Caco-2 (cell line): Measurements from ENCODE around the gene ACYP2. TPM values are rescaled to one million over a fixed set of nuclear protein-coding genes. Genes with fewer than 3 reads are reported as not detected.
"Not testable (repeated sequence)": the region's sequence is repeated elsewhere in the genome, so short reads cannot be mapped to it uniquely, and the experiment has no call there.

ENCODE experiments used
- BruUV-seq: library from RNA; stranded (reverse); fragments of 400-500 nt; replicated peaks from 2 replicates; lab custom pipeline; 2021; lab: Mats Ljungman, UMichigan
- CTCF ChIA-PET: fragments of 300-600 bp; sonication (Branson Sonifier 250); formaldehyde crosslinking; loops from one replicate; lab custom pipeline; 2022; ENCODE audit warnings: antibody characterized with exemption; lab: Charles Lee
- POLR2A ChIA-PET: fragments of 300-600 bp; sonication (Branson Sonifier 250); formaldehyde crosslinking; loops from one replicate; lab custom pipeline; 2022; ENCODE audit warnings: antibody characterized with exemption; lab: Charles Lee
- DNase-seq, 2 experiments: peaks; one replicate each; pipeline versions ENCODE4 v3.0.0 to v3.0.0-alpha.2; 2020 to 2022
- H3K27me3 ChIP-seq: replicated peaks from 2 replicates; pipeline ENCODE4 v1.6.0; 2011; ENCODE audit warnings: low read length; ENCODE audit not compliant: control insufficient read depth, insufficient read depth
- H3K36me3 ChIP-seq: 2 replicates; pipeline ENCODE4 v1.5.1; 2011; ENCODE audit warnings: low read length; ENCODE audit not compliant: control insufficient read depth, insufficient read depth
- H3K4me1 ChIP-seq: fragments of 250-450 bp; sonication (Bioruptor Pico); 2 replicates; pipeline ENCODE4 v1.5.1; 2020; ENCODE audit warnings: mild to moderate bottlenecking
- H3K4me3 ChIP-seq: 2 replicates; pipeline ENCODE4 v1.5.1; 2011; ENCODE audit warnings: low read depth, mild to moderate bottlenecking, control low read depth, low read length
- H3K9me3 ChIP-seq: fragments of 250-450 bp; sonication (Bioruptor Pico); 2 replicates; pipeline ENCODE4 v1.5.1; 2020; ENCODE audit warnings: mild to moderate bottlenecking, moderate library complexity
- H3K27ac Mint-ChIP-seq: one replicate; pipeline ENCODE4 v1.8.0; 2022; ENCODE audit warnings: mixed read lengths; ENCODE audit not compliant: unreplicated experiment
- H3K27me3 Mint-ChIP-seq: one replicate; pipeline ENCODE4 v1.8.0; 2022; ENCODE audit warnings: mixed read lengths; ENCODE audit not compliant: insufficient read depth, unreplicated experiment
- H3K36me3 Mint-ChIP-seq: one replicate; pipeline ENCODE4 v1.8.0; 2022; ENCODE audit warnings: mild to moderate bottlenecking, mixed read lengths; ENCODE audit not compliant: insufficient read depth, unreplicated experiment
- H3K4me1 Mint-ChIP-seq: one replicate; pipeline ENCODE4 v1.8.0; 2022; ENCODE audit warnings: low read depth, mixed read lengths; ENCODE audit not compliant: unreplicated experiment
- H3K4me3 Mint-ChIP-seq: one replicate; pipeline ENCODE4 v1.8.0; 2022; ENCODE audit warnings: mild to moderate bottlenecking, moderate library complexity, mixed read lengths; ENCODE audit not compliant: unreplicated experiment
- H3K9me3 Mint-ChIP-seq: one replicate; pipeline ENCODE4 v1.8.0; 2022; ENCODE audit warnings: mixed read lengths; ENCODE audit not compliant: unreplicated experiment
- intact Hi-C: fragments of 100-400 bp; cut with micrococcal nuclease; formaldehyde crosslinking; loops from one replicate; pipeline ENCODE4 v1.10.0; 2022; ENCODE audit not compliant: unreplicated experiment
- total RNA-seq: library from RNA; stranded (reverse); gene quantifications from 2 replicates; pipeline ENCODE4 v1.2.3, GENCODE V29; 2022
- TF ChIP-seq, protein P1 (sequence below), 2 experiments: fragments of 200-600 bp in 1 of 2; IDR thresholded peaks; 1 replicate in 1 of 2; 2 replicates in 1 of 2; pipeline versions ENCODE4 v1.5.1 to v1.8.0; 2011 to 2022; ENCODE audit warnings: antibody characterized with exemption in 1 of 2, control low read depth in 1 of 2, inconsistent platforms in 1 of 2, low read depth in 1 of 2, low read length in 1 of 2, mild to moderate bottlenecking in 1 of 2, moderate library complexity in 1 of 2; ENCODE audit not compliant: insufficient read depth in 1 of 2, severe bottlenecking in 1 of 2, unreplicated experiment in 1 of 2

The ACYP2 gene
- total RNA-seq, 1 experiment from 2014 or later: 4.1 TPM

DNA sequence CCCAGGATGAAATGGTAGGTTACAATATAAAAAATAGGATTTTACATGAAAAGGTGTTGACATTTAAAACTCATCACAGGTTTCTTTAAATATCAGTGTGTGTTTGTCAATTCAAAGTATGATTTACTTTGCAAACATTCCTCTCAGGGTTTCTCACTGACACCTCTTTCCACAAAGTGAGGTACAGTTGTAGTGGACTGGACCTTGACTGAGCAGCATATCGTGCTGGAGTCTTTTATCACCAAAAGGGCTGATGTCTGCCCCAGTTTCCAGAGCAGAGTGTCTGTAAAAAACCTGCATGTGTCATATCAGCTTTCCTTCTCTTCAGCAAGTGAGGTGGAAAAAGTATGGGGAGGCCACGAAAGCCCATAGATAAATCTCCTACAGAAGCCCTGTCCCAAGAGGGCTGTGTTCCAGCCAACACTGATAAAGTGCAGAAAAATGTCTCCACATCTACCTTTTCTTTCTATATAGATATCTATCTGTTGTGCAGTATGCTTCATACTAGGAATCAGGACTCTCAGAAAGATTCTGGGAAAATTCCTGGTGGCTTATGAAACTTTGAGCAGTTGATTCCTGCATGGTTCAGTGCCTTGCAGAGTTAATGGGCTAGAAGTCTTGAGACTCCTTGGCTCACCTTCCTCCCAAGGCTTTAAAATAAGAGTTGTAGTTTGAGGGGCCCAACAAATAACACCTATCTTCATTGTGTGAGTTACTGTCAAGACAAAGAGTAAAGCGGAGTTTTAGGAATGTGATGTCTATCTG lies 6.9 kb downstream of the ACYP2 start:
- no peaks in the 10 kb centered on the region for H3K4me1 Mint-ChIP-seq
- no peak overlapping the region for H3K27ac Mint-ChIP-seq
- TF ChIP-seq, protein P1, sequence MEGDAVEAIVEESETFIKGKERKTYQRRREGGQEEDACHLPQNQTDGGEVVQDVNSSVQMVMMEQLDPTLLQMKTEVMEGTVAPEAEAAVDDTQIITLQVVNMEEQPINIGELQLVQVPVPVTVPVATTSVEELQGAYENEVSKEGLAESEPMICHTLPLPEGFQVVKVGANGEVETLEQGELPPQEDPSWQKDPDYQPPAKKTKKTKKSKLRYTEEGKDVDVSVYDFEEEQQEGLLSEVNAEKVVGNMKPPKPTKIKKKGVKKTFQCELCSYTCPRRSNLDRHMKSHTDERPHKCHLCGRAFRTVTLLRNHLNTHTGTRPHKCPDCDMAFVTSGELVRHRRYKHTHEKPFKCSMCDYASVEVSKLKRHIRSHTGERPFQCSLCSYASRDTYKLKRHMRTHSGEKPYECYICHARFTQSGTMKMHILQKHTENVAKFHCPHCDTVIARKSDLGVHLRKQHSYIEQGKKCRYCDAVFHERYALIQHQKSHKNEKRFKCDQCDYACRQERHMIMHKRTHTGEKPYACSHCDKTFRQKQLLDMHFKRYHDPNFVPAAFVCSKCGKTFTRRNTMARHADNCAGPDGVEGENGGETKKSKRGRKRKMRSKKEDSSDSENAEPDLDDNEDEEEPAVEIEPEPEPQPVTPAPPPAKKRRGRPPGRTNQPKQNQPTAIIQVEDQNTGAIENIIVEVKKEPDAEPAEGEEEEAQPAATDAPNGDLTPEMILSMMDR (IDR thresholded peaks at IDR 0.05; ENCODE audit: insufficient read depth in 1 of 2, low read depth in 1 of 2, low read length in 1 of 2, severe bottlenecking in 1 of 2, unreplicated experiment in 1 of 2): no peak
- no peaks in the 10 kb centered on the region for H3K9me3 Mint-ChIP-seq
- peaks cover 6% of the 10 kb centered on the region; the same call in 1 of the 2 replicates for H3K9me3 ChIP-seq
- intact Hi-C loops: no loop called here
- no TSS peak for BruUV-seq
- POLR2A ChIA-PET: no interaction called here
- no peak overlapping the region for H3K4me3 Mint-ChIP-seq
- no peak for DNase-seq
- H3K4me3 ChIP-seq: no peak overlapping the region
- CTCF ChIA-PET: no interaction called here
- no peaks in the 10 kb centered on the region for H3K27me3 Mint-ChIP-seq
- 0 out of 2 replicates have a peak, but pooled peaks cover 7% of the 10 kb centered on the region for H3K4me1 ChIP-seq
- H3K36me3 Mint-ChIP-seq: no peaks in the 10 kb centered on the region
- no peaks in the 10 kb centered on the region for H3K36me3 ChIP-seq
- H3K27me3 ChIP-seq: no peaks in the 10 kb centered on the region

DNA sequence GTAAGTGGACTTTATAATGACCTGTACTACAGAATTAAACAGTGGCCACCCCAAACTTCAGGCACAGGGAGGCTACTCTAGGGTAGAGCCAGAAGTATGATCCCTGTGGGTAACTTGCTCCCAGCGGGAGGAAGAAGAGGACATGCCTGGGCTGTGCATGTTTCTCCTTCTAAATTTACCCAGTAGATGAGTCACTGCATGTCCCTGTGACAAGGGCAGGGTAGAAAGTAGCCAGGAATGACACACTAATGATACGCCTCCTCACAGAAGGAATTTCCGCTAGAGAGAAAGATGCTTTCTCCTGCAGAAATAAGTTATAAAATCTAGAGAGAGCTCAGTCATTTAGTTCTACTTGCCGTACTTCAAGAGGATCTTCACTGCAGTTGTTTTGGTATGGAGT lies 7.5 kb downstream of the ACYP2 start:
- H3K27ac Mint-ChIP-seq: no peak overlapping the region
- no peak for DNase-seq
- Histone ChIP-seq H3K4me1 (0 out of 2 replicates have a peak, but pooled peaks cover 7% of the 10 kb centered on the region), H3K27me3 (no peaks in the 10 kb centered on the region), H3K4me3 (no peak overlapping the region), H3K9me3 (peaks cover 6% of the 10 kb centered on the region; the same call in 1 of the 2 replicates), H3K36me3 (no peaks in the 10 kb centered on the region)
- no peak overlapping the region for H3K4me3 Mint-ChIP-seq
- intact Hi-C loops: no loop called here
- no peaks in the 10 kb centered on the region for H3K36me3 Mint-ChIP-seq
- ChIA-PET POLR2A (no interaction called here), CTCF (no interaction called here)
- H3K4me1 Mint-ChIP-seq: no peaks in the 10 kb centered on the region
- H3K9me3 Mint-ChIP-seq: no peaks in the 10 kb centered on the region
- TF ChIP-seq, protein P1 (IDR thresholded peaks at IDR 0.05; ENCODE audit: insufficient read depth in 1 of 2, low read depth in 1 of 2, low read length in 1 of 2, severe bottlenecking in 1 of 2, unreplicated experiment in 1 of 2): no peak
- no TSS peak for BruUV-seq
- no peaks in the 10 kb centered on the region for H3K27me3 Mint-ChIP-seq

DNA sequence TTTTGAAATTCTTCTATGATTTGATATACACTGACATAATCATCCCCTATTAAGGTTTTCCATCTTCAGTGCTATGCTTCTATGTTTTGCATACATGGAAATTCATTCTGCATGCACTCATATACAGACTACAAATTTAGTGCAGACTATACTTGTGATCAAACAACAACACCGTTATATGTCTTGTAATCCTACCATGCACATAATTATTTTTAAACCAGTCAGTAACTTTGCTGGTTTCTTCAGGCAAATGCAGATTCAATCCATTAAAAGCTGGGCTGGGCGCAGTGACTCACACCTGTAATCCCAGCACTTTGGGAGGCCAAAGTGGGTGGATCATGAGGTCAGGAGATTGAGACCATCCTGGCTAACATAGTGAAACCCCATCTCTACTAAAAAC lies 11.8 kb downstream of the ACYP2 start:
- CTCF ChIA-PET, H3K27me3 Mint-ChIP-seq, H3K4me1 Mint-ChIP-seq, H3K4me3 ChIP-seq, H3K27me3 ChIP-seq, BruUV-seq, H3K36me3 Mint-ChIP-seq, intact Hi-C loops, H3K9me3 Mint-ChIP-seq, POLR2A ChIA-PET, H3K4me1 ChIP-seq, H3K36me3 ChIP-seq, H3K4me3 Mint-ChIP-seq, DNase-seq, H3K27ac Mint-ChIP-seq, H3K9me3 ChIP-seq: not testable (repeated sequence)
